Amniotic stem cell (primary cell): ENCODE data around the gene MICAL3.

Experiments
- DNase-seq: peaks from one replicate; lab custom pipeline; 2025; lab: John Stamatoyannopoulos, UW

Gene MICAL3

DNA sequence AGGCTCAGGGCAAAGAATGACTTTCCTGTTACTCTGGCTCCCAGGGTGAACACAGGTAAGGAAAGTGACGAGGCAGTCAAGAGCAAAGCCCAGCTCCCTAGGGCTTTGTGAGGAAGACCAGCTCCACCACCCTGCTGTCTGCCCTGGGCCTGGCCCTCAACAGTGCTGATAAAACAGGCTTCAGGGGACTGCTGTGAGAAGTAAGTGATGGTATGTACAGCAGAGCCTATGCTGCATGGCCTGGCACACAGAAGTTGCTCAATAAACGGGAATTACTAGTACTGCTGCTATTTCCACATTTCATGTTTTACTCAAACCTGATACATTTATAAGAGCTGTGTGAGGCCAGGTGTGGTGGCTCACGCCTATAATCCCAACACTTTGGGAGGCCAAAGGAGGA lies 50.3 kb downstream of the MICAL3 start:
- no peak for DNase-seq

DNA sequence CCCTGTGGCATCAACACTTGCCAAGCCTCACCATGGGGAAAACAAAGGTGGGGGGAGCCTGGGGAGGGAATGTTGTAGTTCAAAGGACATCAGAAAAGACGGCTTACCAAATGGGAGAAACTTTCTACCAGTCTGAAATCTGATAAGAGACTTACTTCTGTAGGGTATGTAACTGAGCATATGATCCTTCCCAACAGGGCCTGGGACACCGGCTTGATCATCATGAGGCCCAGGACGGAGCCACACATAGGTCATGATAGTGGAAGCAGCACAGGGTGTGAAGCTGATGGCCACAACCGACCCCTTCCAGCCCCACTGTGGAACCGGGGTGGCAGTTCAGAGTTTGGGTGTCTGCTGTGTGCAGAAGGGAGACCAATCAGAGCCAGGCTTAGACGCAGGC lies 51.1 kb downstream of the MICAL3 start:
- DNase-seq = no peak

DNA sequence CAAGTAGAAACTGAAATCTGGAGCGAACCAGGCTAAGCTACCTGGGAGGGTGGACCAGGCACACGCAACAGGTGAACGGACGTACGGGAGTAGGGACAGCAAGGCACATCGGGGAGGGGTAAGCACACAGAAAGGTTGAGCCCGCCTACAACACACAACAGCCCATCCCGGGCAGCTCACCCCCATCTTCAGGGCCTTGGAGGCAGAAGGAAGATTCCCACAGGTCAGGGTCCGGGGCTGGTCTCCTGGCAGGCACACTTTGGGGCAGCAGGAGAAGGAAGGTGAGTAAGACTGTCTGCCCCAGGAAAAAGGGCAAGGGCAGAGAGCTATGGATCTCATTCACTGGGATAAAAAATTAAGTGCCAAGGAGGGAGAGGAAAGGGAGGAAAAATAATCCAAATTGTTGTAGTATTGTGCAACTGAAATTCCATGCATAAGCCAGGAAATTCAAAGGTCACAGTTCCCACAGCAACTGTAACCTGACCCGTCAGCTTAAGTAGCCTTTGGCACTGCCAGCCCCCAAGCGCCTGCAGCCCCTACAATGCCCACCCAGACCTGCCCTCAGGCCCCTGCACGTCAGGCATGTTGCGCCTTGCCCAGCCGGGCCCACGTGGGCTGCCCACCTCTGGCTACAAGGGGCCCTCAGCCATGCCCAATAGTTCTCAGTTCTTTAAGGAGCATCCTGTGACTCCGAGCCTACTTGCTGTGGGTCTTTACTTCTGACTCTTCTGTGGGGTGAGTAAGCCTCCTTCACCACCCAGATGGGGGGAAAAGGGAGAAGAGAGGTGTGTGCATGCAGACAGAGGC lies 51.8 kb downstream of the MICAL3 start:
- no peak for DNase-seq

DNA sequence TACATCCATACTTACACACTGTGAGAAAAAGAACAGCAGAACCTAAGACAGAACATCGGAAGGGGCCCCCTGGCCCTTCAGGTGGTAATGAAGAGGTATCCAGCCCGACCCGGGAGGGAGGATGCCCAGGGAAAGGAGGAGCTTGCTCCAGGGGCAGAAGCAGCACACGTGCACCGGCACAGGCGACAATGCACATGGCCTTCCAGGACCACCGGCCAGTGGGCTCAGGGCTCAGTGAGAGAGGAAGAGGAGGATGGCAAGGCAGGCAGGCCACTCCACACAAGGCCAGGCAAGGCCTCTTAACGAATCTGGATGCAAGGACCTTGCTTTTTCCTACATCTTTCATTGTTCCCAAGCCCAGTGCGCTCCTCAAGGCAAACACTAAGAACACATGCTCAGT lies 52.6 kb downstream of the MICAL3 start:
- no peak for DNase-seq

DNA sequence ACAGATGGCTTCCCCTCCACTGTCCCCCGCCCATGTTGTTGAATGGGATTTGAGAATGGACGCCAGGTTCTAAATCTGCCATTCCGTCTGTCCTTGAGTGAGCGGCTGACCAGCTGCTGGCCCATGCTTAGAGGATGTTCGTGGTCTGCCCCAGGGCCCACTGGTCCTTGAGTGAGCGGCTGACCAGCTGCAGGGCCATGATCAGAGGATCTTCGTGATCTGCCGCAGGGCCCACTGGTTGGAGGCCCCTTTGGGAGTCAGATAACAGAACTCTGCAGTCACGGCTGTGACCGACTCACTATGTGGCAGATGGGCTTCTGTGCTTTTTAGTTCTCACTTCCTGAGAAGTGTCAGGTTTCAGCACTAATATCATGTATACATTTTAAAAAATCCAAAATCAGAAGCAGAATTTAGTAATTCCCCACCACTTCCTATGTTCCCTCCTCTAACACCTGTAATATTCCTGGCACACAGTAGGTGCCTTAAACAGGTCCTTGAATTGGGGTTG lies 54.1 kb downstream of the MICAL3 start:
- DNase-seq = no peak

DNA sequence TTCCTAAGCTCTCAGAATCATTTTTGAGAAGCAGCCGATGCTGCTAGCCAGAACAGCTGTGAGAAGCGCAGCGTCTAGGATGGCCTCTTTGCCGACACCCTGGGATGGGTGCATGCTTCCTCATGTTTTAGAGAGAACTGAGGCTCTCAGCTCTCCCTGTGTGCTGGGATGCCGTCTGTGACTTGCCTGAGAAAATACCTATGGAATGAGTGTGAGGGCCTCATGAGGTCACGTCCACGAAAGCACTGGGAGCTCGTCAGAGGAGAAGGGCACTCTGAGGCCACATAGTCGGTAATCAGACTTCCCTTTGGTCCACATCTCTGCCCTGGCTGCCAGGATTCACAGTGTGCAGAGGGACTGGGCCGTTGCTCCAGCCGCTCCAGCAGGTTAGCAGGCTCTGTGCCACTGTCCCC lies 54.7 kb downstream of the MICAL3 start:
- peak; percentile 79 for DNase-seq

DNA sequence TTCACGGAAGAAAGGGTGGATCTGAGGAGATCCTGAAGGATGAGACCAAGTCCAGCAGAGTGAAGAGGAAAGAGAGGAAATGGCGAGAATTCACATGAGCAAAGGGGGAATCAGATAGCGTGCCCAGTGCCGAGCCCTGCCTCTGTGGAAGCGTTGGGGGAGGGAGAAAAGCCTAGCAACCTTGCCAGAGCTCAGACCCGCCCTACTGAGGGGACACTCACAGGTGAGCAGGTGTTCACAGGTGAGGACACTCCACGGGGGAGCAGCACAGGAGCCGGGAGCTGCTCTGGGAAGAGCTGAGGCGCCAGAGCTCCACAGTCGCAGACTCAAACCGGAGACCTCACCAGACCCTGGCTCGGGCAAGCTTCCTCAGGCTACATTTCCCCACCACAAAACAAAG lies 56.2 kb downstream of the MICAL3 start:
- no peak for DNase-seq

DNA sequence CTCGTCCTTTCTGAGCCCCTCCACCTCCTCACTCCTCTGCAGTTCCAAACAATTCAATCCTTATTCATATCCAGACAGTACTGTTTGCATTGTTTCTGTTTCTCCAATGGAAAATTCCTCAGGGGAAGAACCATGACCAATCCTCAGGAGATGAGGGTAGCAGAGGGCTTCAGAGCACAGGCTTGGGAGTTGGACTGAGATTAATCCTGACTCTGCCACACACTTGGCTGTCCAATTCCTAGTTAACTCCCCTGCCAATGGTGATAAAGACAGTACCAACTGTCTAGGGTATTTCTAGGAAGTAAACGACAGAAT lies 58.0 kb downstream of the MICAL3 start:
- no peak for DNase-seq

DNA sequence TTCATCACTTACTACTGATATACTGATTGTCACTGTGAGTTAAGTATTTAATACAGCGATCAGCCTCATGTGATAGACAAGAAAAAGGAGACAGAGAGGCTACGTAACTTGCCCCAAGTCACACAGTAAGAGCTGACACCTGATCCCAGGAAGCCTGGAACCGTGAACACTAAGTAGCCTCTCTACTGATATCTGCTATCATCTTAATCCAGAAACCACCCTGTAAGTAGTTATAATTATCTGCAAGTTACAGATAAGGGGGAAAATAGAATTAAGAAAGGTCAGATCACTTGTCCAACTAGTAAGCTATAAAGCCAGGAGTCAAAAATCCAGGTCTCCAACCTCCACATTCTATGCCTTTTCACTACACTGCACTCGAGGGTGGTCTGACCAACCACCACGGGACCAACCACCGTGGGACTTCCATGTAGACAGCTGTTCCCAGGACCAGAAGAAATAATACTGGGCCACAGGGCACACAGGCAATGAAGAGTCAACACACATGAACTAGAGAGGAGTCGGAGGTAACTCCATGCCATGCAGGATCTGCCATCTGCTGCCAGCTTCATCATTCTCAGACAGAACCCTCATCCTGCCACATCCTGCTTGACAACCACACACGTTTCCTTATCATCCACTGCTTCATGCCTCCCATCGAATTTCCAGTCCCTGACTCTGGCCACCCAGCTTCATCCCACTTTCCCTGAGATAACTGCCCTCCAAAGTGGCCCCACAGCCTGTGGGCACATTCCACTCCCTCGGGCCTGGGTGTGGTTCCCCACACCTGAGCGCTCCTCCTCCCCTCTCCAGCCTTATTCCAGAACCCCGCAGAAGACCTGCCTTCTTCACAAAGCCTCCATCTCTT lies 58.6 kb downstream of the MICAL3 start:
- no peak for DNase-seq

DNA sequence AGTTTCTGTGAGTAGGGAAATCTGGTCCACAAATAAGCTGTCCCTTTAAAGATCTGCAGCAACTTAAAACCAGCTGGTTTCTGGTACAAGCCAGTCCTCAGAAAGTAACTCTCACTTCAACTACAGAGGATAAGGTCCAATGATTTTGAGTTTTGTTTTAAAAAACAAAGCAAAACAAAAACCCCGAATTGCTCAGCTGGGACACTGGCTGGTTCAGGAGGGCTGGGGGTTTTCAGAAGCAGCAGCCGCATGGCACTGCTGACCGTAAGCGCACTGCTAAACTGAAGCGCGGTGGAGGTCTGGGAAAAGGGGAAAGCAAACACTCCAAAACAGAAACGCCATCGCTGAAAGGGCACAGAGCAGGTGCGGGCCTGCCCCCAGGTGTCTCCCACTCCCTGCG lies 59.7 kb downstream of the MICAL3 start:
- DNase-seq = no peak

DNA sequence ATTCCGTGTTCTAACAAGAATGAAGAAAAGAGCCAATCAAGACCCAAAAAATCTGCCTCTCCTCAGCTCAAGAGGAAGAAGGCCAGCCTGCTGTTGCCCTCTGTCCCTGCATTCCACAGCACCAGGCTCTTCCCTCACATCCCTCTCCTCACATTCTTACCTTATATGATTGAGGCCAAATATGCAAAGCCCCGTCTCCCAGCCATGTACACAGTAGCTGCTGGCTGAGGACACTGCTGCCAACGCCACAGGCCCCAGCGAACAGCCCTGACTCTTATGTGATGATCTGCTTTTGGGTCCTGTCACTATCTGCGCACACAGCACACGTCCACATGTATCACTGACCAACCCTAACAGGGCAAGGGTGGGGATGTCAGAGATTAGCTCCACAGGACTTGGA lies 60.2 kb downstream of the MICAL3 start:
- DNase-seq = no peak

DNA sequence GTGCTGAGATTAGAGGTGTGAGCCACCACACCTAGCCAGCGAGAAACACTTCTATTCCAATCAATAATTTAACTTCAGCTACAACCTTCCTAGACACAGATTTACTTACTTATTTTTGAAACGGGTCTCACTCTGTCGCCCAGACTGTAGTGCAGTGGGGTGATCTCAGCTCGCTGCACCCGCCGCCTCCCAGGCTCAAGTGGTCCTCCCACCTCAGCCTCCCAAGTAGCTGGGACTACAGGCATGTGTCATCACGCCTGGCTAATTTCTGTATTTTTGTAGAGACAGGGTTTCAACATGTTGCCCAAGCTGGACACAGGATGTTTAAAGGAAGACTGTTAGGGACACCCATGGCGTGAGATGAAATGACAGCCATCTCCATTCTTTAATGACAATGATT lies 61.3 kb downstream of the MICAL3 start:
- DNase-seq = no peak

DNA sequence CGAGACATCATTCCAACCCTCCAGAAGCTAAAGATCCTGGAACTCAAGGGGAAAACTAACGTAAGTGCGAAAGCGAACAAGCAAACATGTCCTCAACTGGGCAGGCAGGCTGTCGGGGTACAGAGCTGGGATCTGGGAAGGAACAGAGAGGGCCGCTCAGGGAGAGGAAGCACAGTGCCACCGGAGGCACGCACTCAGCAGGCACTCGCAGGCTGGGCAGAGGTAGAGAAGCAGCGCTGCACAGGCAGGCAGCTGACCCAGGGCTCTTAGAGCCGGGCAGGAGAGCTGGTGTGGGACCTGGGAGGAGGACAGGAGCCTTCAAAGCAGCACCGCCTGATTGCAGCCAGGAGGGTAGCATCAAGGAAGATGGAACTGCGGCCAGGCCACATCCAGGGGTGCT lies 62.2 kb downstream of the MICAL3 start:
- no peak for DNase-seq

DNA sequence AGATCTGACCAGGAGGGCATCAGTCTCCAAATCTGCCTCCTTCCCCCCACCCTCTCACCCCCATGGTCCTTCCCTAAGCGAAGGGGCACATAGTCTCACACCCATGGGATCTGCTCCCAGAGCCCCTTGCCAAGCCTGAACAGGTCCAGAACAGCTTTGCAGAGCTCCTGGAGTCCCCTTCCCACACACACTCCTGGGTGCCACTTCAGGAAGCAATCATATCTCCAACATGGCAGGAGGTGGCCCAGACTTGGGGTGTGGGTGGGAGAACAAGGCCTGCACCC lies 63.0 kb downstream of the MICAL3 start:
- DNase-seq = no peak

DNA sequence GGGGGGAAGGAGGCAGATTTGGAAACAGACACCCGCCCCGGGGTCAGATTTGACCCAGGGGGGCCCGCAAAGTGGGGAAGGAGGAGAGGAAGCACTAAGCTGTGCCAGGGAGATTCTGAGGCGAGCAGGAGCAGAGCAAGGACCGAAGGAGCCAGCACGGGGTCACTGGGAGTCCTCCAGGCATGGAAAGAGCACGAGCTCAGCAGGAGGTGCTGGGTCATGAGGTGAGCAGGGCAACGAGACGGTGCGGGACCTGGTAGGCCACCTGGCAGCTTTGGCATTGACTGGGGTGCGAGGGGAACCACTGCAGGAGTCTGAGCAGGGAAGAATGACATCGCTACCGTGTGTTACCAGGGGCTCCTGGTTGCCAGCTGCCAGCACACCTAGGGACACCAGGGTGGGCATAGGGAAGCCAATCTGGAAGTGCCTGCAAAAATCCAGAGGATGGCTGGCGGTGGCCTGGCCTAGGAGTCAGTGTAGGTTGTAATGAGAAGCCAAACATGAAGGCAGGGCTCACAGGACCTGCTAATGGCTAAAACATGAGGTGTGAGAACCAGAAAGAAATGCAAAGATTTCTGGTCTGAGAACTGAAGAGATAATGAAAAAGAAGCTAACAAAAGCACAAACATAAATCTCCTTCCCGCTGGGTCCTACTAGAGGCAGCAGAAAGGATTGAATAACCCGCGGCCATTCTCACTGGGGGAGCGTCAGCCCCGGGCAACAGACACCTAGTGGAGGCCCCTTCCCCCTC lies 63.5 kb downstream of the MICAL3 start:
- DNase-seq = no peak

DNA sequence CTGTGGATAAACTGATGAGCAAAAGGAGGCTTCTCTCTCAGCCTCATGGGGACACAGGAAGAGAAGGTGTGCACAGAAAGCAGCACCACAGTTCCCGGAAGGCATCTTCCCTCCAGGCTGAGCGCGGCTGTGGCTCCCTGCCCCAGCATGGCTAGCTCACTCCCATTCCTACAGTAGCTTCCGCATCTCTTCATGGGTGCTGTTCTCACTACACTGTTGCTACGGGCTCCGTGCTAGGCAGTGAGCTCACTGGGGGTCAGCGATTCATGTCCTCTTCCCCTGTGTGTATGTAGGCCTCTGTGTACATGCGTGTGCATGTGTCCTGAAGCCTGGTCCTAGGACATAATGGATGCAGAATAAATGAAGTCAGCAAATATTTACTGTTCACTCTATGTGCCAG lies 64.3 kb downstream of the MICAL3 start:
- no peak for DNase-seq

DNA sequence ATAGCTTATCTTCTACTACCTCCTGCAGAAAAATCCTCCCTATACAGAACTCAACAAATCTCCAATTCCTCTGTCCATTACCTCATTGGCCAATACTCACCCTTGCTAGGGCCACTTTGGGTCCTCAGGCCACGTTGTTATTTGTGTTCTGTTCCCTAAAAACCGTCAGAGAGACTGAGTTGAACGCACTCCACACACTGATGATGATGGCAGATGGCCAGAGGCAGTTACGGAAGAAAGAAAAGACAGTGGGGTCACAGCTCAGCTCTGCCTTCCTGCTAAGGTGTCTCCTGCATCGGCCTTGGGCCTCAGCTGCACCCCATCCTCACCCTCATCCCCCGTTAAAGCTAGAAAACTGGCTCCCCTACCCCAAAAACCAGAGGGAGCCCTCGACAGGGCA lies 66.2 kb downstream of the MICAL3 start:
- no peak for DNase-seq

DNA sequence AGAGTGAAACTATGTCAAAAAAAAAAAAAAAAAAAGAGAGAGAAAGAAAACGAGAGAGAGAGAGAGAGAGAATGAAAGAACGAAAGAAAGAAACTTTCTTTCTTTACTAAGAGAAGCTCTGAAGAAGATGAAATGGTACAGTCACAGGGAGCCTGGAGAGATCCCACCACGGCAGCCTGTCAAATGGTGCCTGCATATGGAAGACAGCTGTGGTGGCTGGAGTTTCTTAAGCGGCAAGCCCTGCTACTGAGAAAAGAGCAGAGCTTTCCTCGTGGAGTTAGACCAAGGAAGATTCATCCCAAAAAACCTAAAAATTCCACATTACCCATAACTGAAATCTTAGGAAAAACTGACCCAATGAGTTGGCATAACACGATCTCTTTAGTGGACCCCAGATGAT lies 66.7 kb downstream of the MICAL3 start:
- DNase-seq = no peak

DNA sequence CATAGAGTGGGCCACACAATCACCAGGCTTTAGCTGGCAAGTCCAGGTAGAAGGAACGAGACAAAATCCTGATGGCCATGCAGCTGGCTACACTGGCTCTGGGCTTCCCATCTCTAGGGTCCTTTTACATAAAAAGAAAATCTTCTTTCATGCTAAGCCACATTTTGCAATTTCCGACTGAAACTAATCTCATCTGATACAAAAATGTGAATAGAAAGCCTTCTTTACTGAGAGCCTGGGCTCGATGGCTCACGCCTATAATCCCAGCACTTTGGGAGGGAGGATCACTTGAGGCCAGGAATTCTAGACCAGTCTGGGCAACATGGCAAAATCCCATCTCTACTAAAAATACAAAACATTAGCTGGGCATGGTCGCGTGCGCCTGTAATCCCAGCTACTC lies 67.2 kb downstream of the MICAL3 start:
- no peak for DNase-seq

DNA sequence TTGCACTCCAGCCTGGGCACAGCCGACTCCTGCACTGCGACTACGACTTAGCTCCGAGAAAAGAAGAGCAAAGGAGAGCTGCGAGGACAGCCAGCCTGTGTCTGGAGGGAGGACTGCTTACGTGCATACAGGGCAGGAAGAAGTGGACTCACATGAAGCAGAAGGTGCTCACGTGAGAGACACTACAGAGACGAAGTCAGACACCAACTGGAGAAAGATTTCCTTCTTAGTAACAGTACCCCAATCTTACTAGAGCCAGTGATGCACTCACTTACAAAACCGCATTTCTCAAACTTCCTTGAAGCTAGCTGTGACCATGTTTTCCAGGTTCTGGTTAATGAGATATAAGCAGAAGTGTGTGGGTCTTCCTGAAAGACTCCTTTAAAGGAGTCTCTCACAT lies 67.7 kb downstream of the MICAL3 start:
- DNase-seq = no peak

DNA sequence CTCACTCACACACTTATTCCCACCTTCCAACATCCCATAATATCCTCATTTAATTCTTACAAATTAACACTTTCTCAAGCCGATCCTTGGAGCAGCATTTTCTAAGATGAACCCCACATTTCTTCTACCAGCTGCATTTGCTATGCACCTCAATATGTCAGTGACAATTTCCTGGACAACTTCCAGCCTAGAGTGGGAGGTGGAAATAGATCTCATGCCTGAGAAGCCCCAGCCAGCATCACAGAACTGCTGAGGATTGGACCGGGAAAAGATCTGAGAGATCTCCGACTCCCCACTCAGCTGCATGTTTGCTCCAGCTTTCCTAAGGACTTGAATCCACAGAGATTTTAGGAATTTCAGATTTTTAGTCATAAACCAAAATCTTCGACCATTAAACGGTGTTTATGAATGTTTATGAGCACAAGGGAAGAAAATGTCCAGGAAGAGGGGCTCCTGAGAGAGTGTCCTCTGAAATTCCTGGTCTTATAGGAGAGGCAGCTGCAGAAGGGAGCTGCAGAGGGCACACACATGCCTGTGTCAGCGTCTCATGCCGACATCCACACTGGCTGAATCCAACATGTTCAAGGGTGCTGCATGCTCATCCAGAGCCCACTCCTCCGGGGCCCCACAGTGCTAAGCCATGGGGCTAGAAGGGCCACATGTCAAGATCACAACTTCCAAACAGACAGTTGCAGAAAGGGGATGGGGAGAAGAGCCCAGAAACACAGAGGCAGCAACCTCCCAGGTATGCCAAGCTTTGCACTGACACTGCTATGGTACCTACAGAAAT lies 68.6 kb downstream of the MICAL3 start:
- no peak for DNase-seq
